Measurements from ENCODE around the gene CCT4. TPM values are rescaled to one million over a fixed set of nuclear protein-coding genes. Genes with fewer than 3 reads are reported as not detected.
"Not testable (repeated sequence)": the region's sequence is repeated elsewhere in the genome, so short reads cannot be mapped to it uniquely, and the experiment has no call there.

CCT4 gene
- total and polyA plus RNA-seq, 11 donors, result 42.1 to 170 (median 96.9) TPM

- DNase-seq (no peak), ATAC-seq (no peak)
- Histone ChIP-seq H3K4me1 (no peaks in the 10 kb centered on the region), H3K9me3 (no peaks in the 10 kb centered on the region), H3K27ac (no peak overlapping the region), H3K4me3 (no peak overlapping the region), H3K36me3 (peaks cover 0 to 100% (median 99%) of the 10 kb centered on the region in 9 donors), H3K27me3 (no peaks in the 10 kb centered on the region)
- intact Hi-C loops (cut with DNase I), result no loop called here
- 94 to 97% (median 96%) methylated on average over 3 of the region's 3 CpGs for WGBS, 4 donors
- no peak for TF ChIP-seq CTCF (IDR thresholded peaks at IDR 0.05)
- TF ChIP-seq POLR2A (IDR thresholded peaks at IDR 0.05), result no peak
Observed at GRCh38 chr2:61878761-61879160, 9.7 kb downstream of the CCT4 start.

GRCh38 chr2:61877571-61878245 lies 10.7 kb downstream of the CCT4 start:
- Histone ChIP-seq H3K9me3 (no peaks in the 10 kb centered on the region), H3K27ac (no peak overlapping the region), H3K36me3 (peaks cover 0 to 100% (median 100%) of the 10 kb centered on the region in 9 donors), H3K27me3 (no peaks in the 10 kb centered on the region), H3K4me1 (no peaks in the 10 kb centered on the region), H3K4me3 (no peak overlapping the region)
- ATAC-seq (no peak), DNase-seq (no peak)
- WGBS, 4 donors, result 95 to 98% (median 96%) methylated on average over 4 of the region's 4 CpGs
- TF ChIP-seq POLR2A (IDR thresholded peaks at IDR 0.05) (no peak), CTCF (IDR thresholded peaks at IDR 0.05) (no peak)
- intact Hi-C loops (cut with DNase I), result no loop called here

- no peak overlapping the region for H3K4me3 ChIP-seq
- no peaks in the 10 kb centered on the region for H3K4me1 ChIP-seq
- TF ChIP-seq POLR2A (IDR thresholded peaks at IDR 0.05), result no peak
- 89 to 98% (median 93%) methylated on average over 1 of the region's 1 CpG for WGBS, 4 donors
- no peak overlapping the region for H3K27ac ChIP-seq
- H3K27me3 ChIP-seq, result no peaks in the 10 kb centered on the region
- H3K36me3 ChIP-seq, result peaks cover 0 to 100% (median 100%) of the 10 kb centered on the region in 9 donors
- DNase-seq (no peak), ATAC-seq (no peak)
- intact Hi-C loops (cut with DNase I), result no loop called here
- no peaks in the 10 kb centered on the region for H3K9me3 ChIP-seq
Observed at GRCh38 chr2:61876400-61876799, 12.1 kb downstream of the CCT4 start.

GRCh38 chr2:61866482-61867089 lies 21.9 kb downstream of the CCT4 start:
- H3K4me3 ChIP-seq; H3K27me3 ChIP-seq; intact Hi-C loops (cut with DNase I); H3K27ac ChIP-seq; ATAC-seq; H3K4me1 ChIP-seq; DNase-seq: not testable (repeated sequence)
- Histone ChIP-seq H3K36me3 (peaks cover 0 to 81% (median 75%) of the 10 kb centered on the region in 9 donors), H3K9me3 (peaks cover 0 to 12% (median 0%) of the 10 kb centered on the region in 12 donors)
- 95 to 98% (median 97%) methylated on average over 14 of the region's 14 CpGs for WGBS, 4 donors

GRCh38 chr2:61862085-61862484 lies 26.4 kb downstream of the CCT4 start:
- H3K36me3 ChIP-seq, result peaks cover 0 to 39% (median 30%) of the 10 kb centered on the region in 9 donors
- intact Hi-C loops (cut with DNase I), result no loop called here
- H3K27me3 ChIP-seq, result no peaks in the 10 kb centered on the region
- 92 to 98% (median 97%) methylated on average over 5 of the region's 5 CpGs for WGBS, 4 donors
- peaks cover 0 to 13% (median 0%) of the 10 kb centered on the region in 12 donors for H3K9me3 ChIP-seq
- no peak overlapping the region for H3K27ac ChIP-seq
- TF ChIP-seq POLR2A (IDR thresholded peaks at IDR 0.05) (no peak), CTCF (IDR thresholded peaks at IDR 0.05) (no peak)
- H3K4me3 ChIP-seq, result no peak overlapping the region
- no peak for ATAC-seq
- no peaks in the 10 kb centered on the region for H3K4me1 ChIP-seq
- DNase-seq, result no peak
